Activated CD4-positive, alpha-beta T cell treated with anti-CD3 and anti-CD28 coated beads for 48 hours (primary cell): ENCODE measurements around the gene GUCA1A.

Experiments
- DNase-seq: peaks from one replicate; pipeline ENCODE4 v3.0.0-alpha.2; 2020

Gene GUCA1A

GRCh38 chr6:42173101-42173500, at the start of gene GUCA1A:
TSS of gene GUCA1A (plus strand) at chr6:42173364. CDS start at chr6:42173614, 250 bp downstream.
- no peak for DNase-seq

GRCh38 chr6:42123379-42124103, 49.6 kb upstream of the GUCA1A start:
- no peak for DNase-seq

- DNase-seq, result no peak
Observed at GRCh38 chr6:42124223-42124836, 48.8 kb upstream of the GUCA1A start.

- no peak for DNase-seq
Observed at GRCh38 chr6:42125231-42125630, 47.9 kb upstream of the GUCA1A start.

GRCh38 chr6:42125663-42126062, 47.5 kb upstream of the GUCA1A start:
- no peak for DNase-seq

- no peak for DNase-seq
Observed at GRCh38 chr6:42128460-42129359, 44.5 kb upstream of the GUCA1A start.

GRCh38 chr6:42129360-42129676, 43.8 kb upstream of the GUCA1A start:
- DNase-seq, result no peak

GRCh38 chr6:42131531-42131930, 41.6 kb upstream of the GUCA1A start:
- no peak for DNase-seq

- DNase-seq, result no peak
Observed at GRCh38 chr6:42133926-42134325, 39.2 kb upstream of the GUCA1A start.

- no peak for DNase-seq
Observed at GRCh38 chr6:42135161-42135560, 38.0 kb upstream of the GUCA1A start.

GRCh38 chr6:42135722-42136121, 37.4 kb upstream of the GUCA1A start:
- DNase-seq, result no peak

- DNase-seq, result peak; percentile 52
Observed at GRCh38 chr6:42136508-42137193, 36.5 kb upstream of the GUCA1A start.

GRCh38 chr6:42137194-42137753, 35.9 kb upstream of the GUCA1A start:
- no peak for DNase-seq

- DNase-seq, result no peak
Observed at GRCh38 chr6:42138190-42138589, 35.0 kb upstream of the GUCA1A start.

- DNase-seq, result no peak
Observed at GRCh38 chr6:42138630-42139619, 34.2 kb upstream of the GUCA1A start.

- DNase-seq, result no peak
Observed at GRCh38 chr6:42140032-42140431, 33.1 kb upstream of the GUCA1A start.

GRCh38 chr6:42140756-42141602, 32.2 kb upstream of the GUCA1A start:
- no peak for DNase-seq

GRCh38 chr6:42141603-42142117, 31.5 kb upstream of the GUCA1A start:
- no peak for DNase-seq

- no peak for DNase-seq
Observed at GRCh38 chr6:42142118-42142835, 30.9 kb upstream of the GUCA1A start, which contains the start of gene C6orf132. TSS of gene C6orf132 (minus strand) at chr6:42142620. CDS start at chr6:42142444, 176 bp downstream.
